Measurements from ENCODE around the gene FBXO42. TPM values are rescaled to one million over a fixed set of nuclear protein-coding genes. Genes with fewer than 3 reads are reported as not detected.
"Not testable (repeated sequence)": the region's sequence is repeated elsewhere in the genome, so short reads cannot be mapped to it uniquely, and the experiment has no call there.

The FBXO42 gene
- total RNA-seq, 1 donor from 2014 or later = 19.0 TPM

DNA sequence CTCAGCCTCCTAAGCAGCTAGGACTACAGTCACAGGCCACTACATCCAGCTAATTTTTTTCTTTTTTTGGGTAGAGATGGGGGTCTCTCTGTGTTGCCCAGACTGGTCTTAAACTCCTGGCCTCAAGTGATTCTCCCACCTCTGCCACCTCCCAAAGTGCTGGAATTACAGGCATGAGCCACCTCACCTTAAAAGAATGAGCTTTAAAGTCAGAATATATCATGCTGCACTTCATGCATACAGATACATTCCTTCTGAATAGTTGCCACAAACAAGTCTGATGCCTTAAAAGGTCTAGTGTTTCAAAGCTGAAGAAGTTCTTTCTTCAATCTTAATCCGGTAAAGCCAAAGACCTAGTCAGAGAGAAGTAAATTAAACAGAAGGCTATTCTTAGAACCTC, 91.5 kb downstream of the FBXO42 start:
- intact Hi-C loops (cut with micrococcal nuclease) = no loop called here
- H3K4me3 Mint-ChIP-seq = no peak overlapping the region
- ATAC-seq (ENCODE audit: low read depth) (no peak), DNase-seq (no peak)
- no peaks in the 10 kb centered on the region for H3K27me3 Mint-ChIP-seq
- ChIA-PET CTCF (interaction anchor here (0.7 kb wide), 1 partner anchor 183 kb away, joined by 3 read pairs; no protein-coding TSS in a partner anchor), POLR2A (no interaction called here)
- no peaks in the 10 kb centered on the region for H3K4me1 Mint-ChIP-seq
- H3K27ac Mint-ChIP-seq = no peak overlapping the region
- H3K9me3 Mint-ChIP-seq = no peaks in the 10 kb centered on the region
- TF ChIP-seq CTCF (IDR thresholded peaks at IDR 0.05) = no peak
- H3K36me3 Mint-ChIP-seq (ENCODE audit: low read depth) = peaks cover 15% of the 10 kb centered on the region

DNA sequence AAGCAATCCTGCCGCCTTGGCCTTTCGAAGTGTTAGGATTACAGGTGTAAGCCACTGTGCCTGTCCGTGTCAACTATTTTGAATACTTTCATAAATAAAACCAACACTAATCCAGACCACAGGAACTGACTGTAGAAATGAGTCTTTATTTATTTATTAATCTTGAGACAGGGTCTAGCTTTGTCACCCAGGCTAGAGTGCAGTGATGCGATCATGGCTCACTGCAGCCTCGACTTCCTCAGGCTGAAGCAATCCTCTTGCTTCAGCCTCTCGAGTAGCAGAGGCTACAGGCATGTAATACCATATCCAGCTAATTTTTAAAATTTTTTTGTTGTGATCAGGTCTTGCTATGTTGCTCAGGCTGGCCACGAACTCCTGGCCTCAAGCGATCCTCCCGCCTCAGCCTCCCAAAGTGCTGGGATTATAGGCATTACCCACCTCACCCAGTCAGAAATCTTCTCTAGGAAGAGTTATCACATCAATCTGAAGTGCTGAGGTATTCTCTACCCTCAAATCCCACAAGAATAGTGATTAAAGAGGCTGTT, 93.6 kb downstream of the FBXO42 start:
- CTCF ChIA-PET = no interaction called here
- Mint-ChIP-seq H3K27me3 (no peaks in the 10 kb centered on the region), H3K9me3 (no peaks in the 10 kb centered on the region), H3K36me3 (ENCODE audit: low read depth) (peaks cover 32% of the 10 kb centered on the region), H3K27ac (no peak overlapping the region), H3K4me1 (no peaks in the 10 kb centered on the region), H3K4me3 (no peak overlapping the region)
- DNase-seq = no peak
- intact Hi-C loops (cut with micrococcal nuclease) = no loop called here
- POLR2A ChIA-PET = interaction anchor here (0.5 kb wide), 1 partner anchor 18 kb away, joined by 3 read pairs; no protein-coding TSS in a partner anchor
- no peak for ATAC-seq (ENCODE audit: low read depth)
- no peak for TF ChIP-seq CTCF (IDR thresholded peaks at IDR 0.05)

GRCh38 chr1:16257968-16258367, 94.3 kb downstream of the FBXO42 start:
- DNase-seq (no peak), ATAC-seq (ENCODE audit: low read depth) (no peak)
- Mint-ChIP-seq H3K4me1 (no peaks in the 10 kb centered on the region), H3K4me3 (no peak overlapping the region), H3K27ac (no peak overlapping the region), H3K36me3 (ENCODE audit: low read depth) (peaks cover 39% of the 10 kb centered on the region), H3K9me3 (no peaks in the 10 kb centered on the region), H3K27me3 (no peaks in the 10 kb centered on the region)
- intact Hi-C loops (cut with micrococcal nuclease) = no loop called here
- ChIA-PET CTCF (no interaction called here), POLR2A (interaction anchor here (0.5 kb wide), 1 partner anchor 17 kb away, joined by 3 read pairs; no protein-coding TSS in a partner anchor)
- TF ChIP-seq CTCF (IDR thresholded peaks at IDR 0.05) = no peak

DNA sequence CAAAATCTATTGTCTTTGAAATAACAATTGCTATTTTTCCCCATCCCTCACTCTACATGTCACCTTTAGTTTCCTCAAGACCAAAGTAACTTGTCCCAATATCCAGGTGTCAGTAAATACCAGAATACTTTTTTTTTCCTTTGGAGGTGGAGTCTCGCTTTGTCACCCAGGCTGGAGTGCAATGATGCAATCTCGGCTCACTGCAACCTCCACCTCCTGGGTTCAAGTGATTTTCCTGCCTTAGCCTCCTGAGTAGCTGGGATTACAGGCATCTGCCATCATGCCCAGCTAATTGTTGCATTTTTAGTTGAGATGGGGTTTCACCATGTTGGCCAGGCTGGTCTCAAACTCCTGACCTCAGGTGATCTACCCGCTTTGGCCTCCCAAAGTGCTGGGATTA, 94.7 kb downstream of the FBXO42 start:
- POLR2A ChIA-PET; H3K27ac Mint-ChIP-seq; intact Hi-C loops (cut with micrococcal nuclease); H3K9me3 Mint-ChIP-seq; H3K4me3 Mint-ChIP-seq; DNase-seq; H3K4me1 Mint-ChIP-seq; H3K27me3 Mint-ChIP-seq; CTCF ChIA-PET; ATAC-seq (ENCODE audit: low read depth): not testable (repeated sequence)
- peaks cover 42% of the 10 kb centered on the region for H3K36me3 Mint-ChIP-seq (ENCODE audit: low read depth)

GRCh38 chr1:16256478-16256877, 95.8 kb downstream of the FBXO42 start:
- ChIA-PET CTCF (no interaction called here), POLR2A (no interaction called here)
- intact Hi-C loops (cut with micrococcal nuclease) = no loop called here
- ATAC-seq (ENCODE audit: low read depth) = no peak
- Mint-ChIP-seq H3K27ac (no peak overlapping the region), H3K27me3 (no peaks in the 10 kb centered on the region), H3K9me3 (no peaks in the 10 kb centered on the region), H3K4me3 (no peak overlapping the region), H3K36me3 (ENCODE audit: low read depth) (peaks cover 53% of the 10 kb centered on the region), H3K4me1 (no peaks in the 10 kb centered on the region)
- no peak for TF ChIP-seq CTCF (IDR thresholded peaks at IDR 0.05)
- no peak for DNase-seq

All from activated B cell treated with CpG ODN at 0.5 μM for 24 hours (primary cell).